ENCODE measurements around the gene SLC9A9.
"Not testable (repeated sequence)": the region's sequence is repeated elsewhere in the genome, so short reads cannot be mapped to it uniquely, and the experiment has no call there.

The SLC9A9 gene

DNA sequence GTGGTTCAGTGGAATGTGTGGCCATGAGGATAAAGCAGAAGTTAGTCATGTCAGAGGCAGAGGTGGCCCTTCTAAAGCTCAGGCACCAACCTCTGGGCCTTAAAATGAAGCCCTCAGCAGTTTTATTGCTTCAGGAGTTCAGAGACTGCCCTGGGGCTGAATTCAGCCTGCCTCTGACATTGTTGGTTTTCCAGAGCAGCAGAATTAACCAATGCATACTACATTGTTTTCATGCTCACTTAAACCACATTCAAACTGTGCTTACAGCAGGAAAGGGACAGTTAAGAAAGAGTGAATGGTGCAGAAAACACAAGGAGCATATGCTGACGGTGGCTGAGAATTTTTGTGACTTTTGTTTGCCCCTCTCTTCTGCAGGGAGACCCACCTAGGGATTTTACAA lies 408.5 kb downstream of the SLC9A9 start:
- no peak for DNase-seq

- no peak for DNase-seq
These were observed 410.9 kb downstream of the SLC9A9 start for GRCh38 chr3:143437405-143437804.

- DNase-seq = no peak
These were observed 411.9 kb downstream of the SLC9A9 start for GRCh38 chr3:143436231-143436930.

- no peak for DNase-seq
These were observed 414.4 kb downstream of the SLC9A9 start for GRCh38 chr3:143433787-143434378.

GRCh38 chr3:143431298-143431697 lies 417.0 kb downstream of the SLC9A9 start:
- DNase-seq = not testable (repeated sequence)

- no peak for DNase-seq
These were observed 417.7 kb downstream of the SLC9A9 start for GRCh38 chr3:143430568-143430967.

- DNase-seq = peak; percentile 78
These were observed 418.4 kb downstream of the SLC9A9 start for GRCh38 chr3:143429628-143430514.

- peak; percentile 32 for DNase-seq
These were observed 420.0 kb downstream of the SLC9A9 start for GRCh38 chr3:143428294-143428693.

- no peak for DNase-seq
These were observed 420.6 kb downstream of the SLC9A9 start for GRCh38 chr3:143427631-143428030.

DNA sequence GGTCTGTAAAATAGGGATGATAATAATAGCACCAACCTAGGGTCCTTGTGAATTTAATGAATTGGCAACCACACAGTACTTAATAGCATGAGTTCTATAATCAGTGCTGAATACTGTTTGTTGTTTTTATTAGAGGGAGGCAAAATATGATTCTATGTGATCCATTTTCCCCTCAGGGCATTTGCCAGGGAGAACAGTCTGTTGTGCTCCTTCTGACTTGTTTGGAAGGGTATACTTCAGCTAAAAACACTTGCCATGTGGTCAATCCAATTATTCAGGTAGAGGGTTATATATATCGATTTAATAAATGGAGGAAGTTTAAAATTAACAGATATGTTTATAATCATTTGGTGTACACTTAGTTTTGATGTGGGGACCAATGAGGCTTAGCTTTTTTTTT lies 423.4 kb downstream of the SLC9A9 start:
- DNase-seq = no peak

DNA sequence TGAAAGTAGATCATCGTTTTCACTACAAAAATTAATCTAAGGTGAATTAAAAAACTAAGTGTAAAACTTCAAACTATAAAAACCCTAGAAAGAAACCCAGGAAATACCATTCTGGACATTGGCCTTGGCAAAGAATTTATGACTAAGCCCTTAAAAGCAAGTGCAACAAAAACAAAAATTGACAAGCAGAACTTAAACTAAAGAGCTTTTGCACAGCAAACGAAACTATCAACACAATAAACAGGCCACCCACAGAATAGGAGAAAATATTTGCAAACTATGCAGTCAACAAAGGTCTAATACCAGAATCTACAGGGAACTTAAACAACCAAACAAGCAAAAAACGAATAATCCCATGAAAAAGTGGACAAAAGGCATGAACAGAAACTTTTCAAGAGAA lies 426.7 kb downstream of the SLC9A9 start:
- DNase-seq = no peak

DNA sequence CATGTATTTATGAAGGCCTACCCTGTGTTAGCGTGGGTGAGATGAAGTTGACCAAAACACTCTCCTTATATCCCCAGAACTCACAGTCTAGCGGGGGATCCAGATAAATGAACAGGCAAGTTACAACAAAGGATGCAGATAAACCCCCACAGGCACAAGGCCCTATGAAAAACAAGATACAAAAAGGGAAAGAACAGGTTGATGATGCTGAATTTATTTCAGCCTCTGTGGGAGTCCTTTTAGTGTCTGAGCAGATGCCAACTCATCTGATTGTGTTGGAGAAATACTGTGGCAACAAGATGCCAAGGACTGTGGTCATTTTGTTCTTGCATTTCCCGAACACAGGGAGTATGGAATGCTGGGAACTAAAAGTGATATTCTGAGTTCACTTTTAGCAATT lies 428.7 kb downstream of the SLC9A9 start:
- no peak for DNase-seq

DNA sequence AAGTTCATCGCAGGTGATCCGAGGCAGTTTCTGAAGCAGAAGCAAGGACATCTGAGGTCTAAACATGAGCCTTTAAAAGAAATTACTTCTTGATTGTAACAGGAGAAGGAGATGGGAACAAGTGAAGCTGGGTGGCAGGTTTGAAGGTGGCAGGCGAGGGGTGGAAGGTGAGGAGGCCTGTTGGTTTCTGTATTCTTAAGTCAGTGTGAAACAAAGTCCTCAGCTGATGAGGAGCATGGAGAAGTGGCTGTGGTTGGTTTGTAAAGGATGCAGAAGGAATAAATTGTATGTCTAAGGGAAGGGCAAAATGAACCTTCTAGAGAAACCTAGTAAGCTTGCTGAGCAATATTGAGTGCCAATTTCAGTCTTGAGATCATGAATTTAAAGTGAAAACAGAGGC lies 429.9 kb downstream of the SLC9A9 start:
- no peak for DNase-seq

- no peak for DNase-seq
These were observed 432.0 kb downstream of the SLC9A9 start for GRCh38 chr3:143416229-143416628.

DNA sequence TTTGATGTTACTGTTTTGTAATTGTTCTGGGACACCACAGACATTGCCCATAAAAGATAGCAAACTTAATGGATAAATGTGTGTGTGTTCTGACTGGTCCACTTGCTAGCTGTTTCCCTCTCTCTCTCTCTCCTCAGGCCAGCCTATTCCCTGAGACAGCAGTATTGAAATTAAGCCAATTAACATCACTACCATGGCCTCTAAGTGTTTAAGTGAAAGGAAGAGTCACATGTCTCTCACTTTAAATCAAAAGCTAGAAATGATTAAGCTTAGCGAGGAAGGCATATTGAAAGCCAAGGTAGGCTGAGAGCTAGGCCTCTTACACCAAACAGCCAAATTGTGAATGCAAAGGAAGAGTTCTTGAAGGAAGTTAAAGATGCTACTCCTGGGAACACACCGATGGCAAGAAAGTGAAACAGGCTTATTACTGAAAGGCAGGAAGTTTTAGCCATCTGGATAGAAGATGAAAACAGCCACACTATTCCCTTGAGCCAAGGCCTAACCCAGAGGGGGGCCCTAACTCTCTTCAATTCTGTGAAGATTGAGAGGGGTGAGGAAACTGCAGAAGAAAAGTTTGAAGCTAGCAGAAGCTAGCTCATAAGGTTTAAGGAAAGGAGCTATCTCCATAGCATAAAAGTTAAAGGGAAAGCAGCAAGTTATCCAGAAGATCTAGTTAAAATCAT lies 433.6 kb downstream of the SLC9A9 start:
- no peak for DNase-seq

- no peak for DNase-seq
These were observed 434.9 kb downstream of the SLC9A9 start for GRCh38 chr3:143413372-143413771.

DNA sequence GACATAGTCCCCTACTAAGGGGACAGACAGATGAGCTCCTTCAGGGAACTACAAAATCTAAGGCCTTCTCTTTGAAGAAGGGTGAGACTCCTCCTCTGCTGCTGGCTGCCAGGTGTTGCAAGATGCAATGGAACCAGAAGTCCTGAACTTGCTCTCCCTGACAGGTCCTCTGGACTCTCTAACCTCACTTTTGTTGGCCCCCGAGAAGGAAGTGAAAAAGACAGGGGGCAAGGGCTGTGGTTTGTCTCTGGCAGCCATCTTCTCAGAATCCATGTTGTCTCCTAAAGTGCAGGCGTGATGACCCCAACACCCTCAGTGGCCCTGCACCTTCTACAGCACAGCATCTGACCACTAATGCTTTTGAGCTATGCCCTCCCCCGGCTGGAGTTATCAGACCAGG lies 436.2 kb downstream of the SLC9A9 start:
- no peak for DNase-seq

GRCh38 chr3:143410259-143410658 lies 438.0 kb downstream of the SLC9A9 start:
- no peak for DNase-seq

- no peak for DNase-seq
These were observed 439.5 kb downstream of the SLC9A9 start for GRCh38 chr3:143408771-143409170.

DNA sequence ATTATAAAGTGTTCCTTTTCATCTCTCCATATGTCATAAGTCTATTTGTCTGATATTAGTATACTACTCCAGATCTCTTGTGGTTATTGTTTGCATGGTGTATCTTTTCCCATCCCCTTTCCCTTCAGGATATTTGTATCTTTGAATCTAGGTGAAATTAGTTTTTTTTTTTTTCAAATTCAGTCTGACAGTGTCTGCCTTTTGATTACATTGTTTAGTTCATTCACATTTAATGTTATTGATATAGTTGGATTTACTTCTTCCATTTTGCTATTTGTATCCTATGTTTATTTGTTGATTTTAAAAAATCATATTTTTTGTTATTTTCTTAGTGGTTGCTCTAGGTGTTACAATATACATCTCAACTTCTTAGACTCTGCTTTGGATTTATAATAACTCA lies 445.7 kb downstream of the SLC9A9 start:
- no peak for DNase-seq

- DNase-seq = no peak
These were observed 451.5 kb downstream of the SLC9A9 start for GRCh38 chr3:143396790-143397189.

- no peak for DNase-seq
These were observed 458.9 kb downstream of the SLC9A9 start for GRCh38 chr3:143389388-143389787.

GRCh38 chr3:143387425-143387824 lies 460.8 kb downstream of the SLC9A9 start:
- no peak for DNase-seq
